ENCODE measurements around the gene PPP1R8.
A peak's percentile ranks its signal among the peaks of the same experiment; 100 is the strongest.
"Not testable (repeated sequence)": the region's sequence is repeated elsewhere in the genome, so short reads cannot be mapped to it uniquely, and the experiment has no call there.

PPP1R8 gene

DNA sequence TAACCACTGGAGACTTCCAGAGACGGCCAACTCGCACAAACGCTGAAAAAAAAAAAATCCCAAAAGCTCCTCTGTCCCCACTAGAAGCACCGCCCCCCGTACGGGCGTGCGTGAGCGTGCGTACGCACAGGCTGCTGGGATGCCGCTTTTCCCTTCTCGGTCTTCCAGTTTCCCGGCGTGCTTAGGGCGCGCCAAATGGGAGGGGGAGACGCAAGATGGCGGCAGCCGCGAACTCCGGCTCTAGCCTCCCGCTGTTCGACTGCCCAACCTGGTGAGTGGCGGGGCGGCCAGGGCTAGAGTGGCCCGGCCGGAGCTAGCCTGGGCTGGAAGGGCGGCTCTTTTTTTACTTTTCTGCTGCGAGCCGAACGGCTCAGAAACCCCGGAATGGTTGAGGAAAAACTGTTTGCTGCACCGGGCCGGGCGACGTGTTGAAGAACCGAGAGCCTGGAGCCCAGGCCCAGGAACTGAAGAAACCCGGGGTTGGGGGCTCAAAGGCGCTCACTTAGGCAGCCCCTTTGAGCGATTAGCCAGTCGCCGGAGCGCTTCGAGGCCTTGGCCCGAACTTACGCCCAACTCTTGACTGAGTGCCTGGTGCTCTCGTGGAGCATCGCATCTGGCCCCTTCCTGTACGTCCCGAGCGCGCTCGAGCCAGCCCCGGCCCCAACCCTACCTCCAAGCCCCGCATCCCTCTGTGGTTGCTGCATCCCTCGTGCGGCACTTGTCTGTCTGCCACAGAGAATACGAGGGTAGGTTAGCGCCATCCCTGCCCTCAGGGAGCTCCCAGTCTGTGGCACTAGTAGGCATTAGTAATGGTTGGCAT lies at the start of gene PPP1R8:
Gene PPP1R8 (plus strand): TSS at position 162 of the 820 bp plus-strand sequence. CDS start 54 bp downstream, at position 216.
- DNase-seq (ENCODE audit: low spot score): peak; percentile 95

DNA sequence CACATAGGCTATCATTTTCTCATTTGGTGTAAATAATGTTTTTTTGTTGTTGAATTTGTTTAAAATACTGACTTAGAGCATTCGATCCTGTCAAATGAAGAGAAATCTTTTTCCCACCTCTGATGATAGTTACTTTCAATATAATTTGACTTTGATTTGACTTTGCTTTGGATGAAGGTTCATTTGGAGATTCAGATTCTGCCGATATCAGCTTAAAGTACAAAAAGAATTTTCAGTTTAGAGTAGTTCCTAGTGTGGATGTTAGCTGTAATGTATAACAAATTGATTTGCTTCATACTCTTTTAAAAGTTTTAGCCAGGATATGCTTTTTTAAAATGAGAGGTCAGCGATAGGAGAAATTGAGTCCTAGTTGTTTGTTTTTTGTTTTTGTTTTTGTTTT lies 47.6 kb upstream of the PPP1R8 start:
- no peak for DNase-seq (ENCODE audit: low spot score)

DNA sequence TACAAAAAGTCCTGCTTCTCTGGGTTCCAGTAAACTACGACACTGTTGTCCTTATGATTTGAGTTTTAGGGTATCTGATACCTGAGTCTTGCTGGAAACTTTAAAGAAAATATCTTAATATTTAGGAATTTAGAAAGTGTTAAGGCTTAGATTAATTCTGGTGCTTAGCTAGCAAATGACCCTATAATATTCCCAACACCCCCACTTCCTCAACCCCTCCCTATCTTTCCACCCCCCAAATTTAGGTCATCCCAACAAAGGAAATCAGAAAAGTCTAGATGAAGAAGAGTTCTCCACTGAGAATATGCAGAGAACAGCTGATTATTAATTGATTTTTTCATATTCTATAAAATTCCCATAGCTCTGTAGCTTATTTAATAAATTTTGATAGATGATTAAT lies 45.9 kb upstream of the PPP1R8 start:
- no peak for DNase-seq (ENCODE audit: low spot score)

DNA sequence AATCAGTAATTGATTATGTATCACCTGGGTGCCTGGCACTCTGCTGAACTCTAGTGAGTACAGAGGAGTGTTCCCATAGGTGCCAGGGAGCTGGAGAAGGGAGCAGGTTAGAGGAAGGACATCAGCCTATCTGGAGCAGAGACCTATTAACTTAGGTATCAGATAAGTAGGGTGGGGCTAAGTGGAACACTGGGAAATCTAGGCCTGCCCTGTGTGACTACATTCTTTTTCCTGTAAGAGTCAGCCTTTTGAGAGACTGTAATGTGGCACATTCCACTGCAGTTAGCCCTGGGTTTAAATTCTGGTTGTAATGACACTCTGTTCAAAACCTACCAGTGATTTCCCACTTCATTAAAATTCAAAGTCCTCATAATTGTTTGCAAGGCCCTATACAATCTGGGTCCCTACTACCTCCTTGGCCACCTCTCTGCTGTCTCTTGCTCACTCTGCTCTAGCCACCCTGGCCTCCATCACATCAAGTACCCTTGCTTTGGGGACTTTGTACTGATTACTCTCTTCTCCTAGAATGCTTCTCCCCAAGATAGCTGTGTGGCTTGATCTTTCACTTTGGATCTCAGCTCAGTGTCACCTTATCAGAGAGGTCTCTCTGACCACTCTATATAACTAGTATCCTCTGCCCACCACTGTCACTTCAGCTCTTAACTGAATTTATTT lies 44.7 kb upstream of the PPP1R8 start:
- DNase-seq (ENCODE audit: low spot score): peak; percentile 60

DNA sequence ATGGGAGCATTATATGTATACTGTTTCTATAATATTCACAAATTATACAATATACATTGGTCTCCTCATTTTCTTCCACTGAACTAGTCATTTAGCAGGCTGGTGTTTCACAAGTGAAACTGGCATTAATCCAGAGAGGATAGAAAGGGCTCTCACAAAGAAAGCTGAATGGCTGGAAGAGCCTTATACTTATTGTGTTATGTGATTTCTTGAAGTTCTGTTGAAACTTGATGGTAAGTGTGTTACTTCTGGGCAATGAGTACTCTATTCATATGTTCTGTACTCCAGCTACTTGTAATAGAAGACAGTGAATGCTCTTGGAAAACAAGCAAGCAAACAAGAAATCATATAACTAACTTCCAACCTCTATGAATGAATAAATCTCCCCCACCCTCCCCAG lies 42.7 kb upstream of the PPP1R8 start:
- peak; percentile 21 for DNase-seq (ENCODE audit: low spot score)

DNA sequence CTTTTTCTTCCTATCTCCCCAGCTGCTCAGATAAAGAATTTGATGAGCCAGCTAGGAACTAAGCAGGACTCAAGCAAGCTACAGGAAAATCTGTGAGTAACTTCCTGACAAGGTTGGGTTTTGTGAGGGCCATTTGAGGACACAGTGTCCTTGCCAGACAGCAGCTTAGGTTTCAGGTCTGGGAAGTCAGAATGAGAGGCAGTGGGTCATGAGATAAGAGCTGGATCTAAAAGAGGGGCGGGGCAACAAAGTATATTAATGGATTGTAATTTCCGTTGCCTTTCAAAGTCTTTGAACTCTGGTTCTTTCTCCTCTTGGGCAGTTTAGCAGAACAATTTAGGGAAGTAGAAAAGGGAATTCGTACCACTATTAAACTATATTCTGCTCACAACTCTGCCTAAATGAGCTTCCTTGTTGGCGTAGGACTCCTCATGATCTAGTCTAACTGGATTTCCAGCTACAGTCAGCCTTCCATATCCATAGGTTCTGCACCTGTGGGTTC lies 41.0 kb upstream of the PPP1R8 start:
- DNase-seq (ENCODE audit: low spot score): no peak

DNA sequence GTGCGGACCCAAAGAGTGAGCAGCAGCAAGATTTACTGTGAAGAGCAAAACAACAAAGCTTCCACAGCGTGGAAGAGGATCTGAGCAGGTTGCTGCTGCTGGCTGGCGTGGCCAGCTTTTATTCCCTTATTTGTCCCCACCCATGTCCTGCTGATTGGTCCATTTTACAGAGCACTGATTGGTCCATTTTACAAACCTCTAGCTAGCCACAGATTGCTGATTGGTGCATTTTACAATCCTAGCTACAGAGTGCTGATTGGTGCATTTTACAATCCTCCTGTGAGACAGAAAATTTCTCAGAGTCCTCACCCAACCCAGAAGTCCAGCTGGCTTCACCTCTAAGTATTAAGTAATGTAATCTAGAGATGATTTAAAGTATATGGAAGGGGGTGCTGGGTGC lies 40.3 kb upstream of the PPP1R8 start:
- not testable (repeated sequence) for DNase-seq (ENCODE audit: low spot score)

DNA sequence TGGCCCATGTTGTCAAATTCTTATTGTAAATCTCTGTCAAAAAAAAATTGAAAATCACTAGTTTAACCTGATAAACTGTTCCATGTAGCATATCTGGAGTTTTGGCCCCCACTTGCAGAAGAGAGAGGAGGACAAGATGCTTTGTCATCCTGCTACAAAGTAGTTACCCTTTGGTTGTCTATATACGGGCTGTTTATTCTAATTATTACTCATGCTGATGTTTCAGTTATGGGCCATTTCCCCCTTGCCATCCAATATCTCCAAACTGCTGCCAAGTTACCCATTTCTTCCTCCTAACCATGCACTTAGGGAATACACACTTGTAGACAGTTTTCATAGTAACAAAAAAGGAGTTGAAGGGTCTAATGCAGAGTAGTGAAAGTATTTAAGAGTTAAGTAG lies 35.0 kb upstream of the PPP1R8 start:
- no peak for DNase-seq (ENCODE audit: low spot score)

DNA sequence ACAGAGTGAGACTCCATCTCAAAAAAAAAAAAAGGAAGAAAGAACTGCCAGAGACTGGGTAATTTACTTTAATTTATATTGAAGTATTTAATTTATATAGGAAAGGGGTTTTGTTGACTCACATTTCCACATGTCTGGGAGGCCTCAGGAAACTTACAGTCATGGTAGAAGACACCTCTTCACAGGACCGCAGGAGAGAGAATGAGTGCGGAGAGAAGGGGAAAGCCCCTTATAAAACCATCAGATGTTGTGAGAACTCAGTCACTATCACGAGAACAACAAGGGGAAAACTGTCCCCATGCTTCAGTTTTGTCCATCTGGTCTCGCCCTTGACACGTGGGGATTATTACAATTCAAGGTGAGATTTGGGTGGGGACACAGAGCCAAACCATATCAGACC lies 25.8 kb upstream of the PPP1R8 start:
- DNase-seq (ENCODE audit: low spot score): no peak

DNA sequence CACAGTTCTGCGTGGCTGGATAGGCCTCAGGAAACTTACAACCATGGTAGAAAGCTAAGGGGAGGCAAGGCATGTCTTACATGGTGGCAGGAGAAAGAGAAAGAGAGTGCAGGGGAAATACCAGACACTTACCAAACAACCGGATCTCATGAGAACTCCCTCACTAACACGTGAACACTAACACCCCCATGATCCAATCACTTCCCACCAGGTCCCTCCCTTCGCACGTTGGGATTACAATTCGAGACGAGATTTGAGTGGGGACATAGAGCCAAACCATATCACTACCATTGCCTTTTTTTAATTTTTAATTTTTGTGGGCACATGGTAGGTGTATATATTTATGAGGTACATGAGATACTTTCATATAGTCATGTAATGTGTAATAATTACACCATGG lies 23.8 kb upstream of the PPP1R8 start:
- DNase-seq (ENCODE audit: low spot score): no peak

DNA sequence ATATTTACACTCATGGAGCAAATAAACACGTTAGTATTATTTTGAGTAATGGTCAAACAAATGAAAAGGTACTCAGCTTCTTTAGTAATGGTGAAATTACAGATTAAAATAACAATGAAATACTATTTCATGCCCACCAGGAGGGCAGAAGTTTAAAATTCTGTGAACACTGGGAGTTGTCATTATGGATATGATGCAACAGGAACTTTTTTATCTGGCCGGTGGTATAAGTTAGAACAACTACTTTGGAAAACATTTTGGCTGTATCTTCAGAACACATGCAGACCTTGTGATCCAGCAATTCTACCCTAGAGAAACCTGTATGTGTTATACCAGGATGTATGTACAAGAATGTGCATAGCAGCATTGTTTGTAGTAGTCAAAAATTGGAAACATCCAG lies 23.2 kb upstream of the PPP1R8 start:
- no peak for DNase-seq (ENCODE audit: low spot score)

DNA sequence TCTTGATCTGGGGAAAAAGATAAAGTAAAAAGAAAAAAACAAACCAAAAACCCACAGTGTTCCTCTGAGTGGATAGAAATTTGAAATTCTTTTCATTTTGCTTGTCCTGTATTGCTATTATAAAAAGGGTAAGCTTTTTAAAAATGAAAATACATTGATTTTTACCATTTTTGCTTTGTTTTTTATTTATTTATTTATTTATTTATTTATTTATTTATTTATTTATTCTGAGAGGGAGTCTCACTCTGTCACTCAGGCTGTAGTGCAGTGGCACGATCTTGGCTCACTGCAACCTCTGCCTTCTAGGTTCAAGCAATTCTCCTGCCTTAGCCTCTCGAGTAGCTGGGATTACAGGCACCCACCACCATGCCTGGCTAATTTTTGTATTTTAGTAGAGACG lies 22.5 kb upstream of the PPP1R8 start:
- not testable (repeated sequence) for DNase-seq (ENCODE audit: low spot score)

DNA sequence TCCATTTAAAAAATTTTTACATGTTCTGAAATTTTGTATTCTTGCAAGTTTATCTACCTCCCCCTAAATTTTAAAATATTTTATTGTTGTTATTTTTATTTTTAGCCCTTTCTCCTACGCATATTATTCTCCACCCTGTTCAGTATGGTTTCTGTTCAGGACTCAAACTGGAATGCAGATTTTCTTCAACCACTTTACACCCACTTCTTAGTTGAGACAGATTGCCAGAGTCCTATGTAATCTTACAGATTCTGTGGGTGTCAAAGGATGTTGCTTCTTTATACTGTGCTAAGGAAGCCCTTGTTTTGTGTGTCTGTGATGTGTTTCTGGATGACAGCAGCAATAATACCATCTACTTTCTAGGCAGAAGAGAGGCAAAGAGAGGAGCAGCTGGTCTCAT lies 20.7 kb upstream of the PPP1R8 start:
- no peak for DNase-seq (ENCODE audit: low spot score)

DNA sequence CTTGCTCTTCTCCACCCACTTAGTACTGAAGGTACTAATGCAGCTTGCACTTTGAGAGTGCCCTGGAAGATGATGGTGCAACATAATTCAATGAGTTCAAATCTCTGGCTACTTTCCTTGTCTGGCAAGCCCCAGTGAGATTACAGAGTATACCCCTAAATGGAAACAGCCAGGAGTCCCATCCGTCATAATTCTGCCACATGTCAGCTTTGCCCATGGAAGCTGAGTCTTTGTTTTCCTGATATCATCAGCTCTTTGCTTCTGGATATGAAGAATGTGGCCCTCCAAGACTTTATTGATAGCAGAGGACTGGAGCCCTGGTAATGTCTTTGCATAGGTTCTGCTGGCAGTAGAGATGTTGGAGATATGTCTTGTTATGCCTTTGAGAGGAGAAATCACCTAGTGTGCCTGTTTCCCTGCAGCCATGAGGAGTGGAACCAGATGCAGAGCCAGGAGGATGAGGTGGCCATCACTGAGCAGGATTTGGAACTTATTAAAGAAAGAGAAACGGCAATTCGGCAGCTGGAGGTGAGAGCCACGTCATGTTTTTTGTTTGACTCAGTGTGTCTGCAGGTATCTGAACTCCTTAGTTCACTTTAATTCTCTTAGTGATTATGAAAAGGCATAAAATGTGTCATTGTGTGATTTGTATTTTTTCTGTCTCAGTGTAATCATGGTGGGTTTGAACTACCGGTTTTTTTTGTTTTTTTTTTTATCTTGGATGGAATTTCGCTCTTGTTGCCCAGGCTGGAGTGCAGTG lies 18.7 kb upstream of the PPP1R8 start:
- DNase-seq (ENCODE audit: low spot score): no peak

DNA sequence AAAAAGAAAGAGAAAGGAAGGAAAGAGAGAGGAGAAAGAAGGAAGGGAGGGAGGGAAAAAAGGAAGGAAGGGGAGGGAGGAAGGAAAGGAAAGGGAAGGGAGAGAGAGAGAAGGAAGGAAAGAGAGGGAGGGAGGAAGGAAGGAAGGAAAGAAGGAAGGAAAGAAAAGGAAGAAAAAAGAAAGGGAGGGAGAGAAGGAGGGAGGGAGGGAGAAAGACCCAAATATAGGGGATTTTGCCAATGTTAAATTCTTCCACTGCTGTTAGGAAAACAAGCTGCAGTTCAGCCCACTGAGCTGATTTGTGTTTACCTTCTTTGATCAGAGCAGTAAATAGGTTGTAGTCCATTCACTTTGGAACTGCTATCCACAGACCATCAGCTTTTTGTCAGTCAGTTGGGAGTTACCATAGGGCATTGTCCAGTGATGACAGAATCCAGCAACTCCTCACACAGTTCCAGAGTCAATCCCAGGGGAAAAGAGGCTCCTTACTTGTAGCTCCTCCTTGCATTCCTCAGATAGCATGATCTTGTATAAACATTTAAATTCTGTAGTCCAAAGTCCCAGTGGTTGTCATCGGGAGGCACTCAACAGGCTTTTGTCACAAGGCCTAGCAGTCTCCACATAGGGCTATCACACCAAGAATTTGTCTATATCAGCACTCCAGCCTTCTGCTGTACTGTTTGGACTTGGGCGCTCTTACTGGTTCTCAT lies 13.5 kb upstream of the PPP1R8 start:
- DNase-seq (ENCODE audit: low spot score): peak; percentile 85

DNA sequence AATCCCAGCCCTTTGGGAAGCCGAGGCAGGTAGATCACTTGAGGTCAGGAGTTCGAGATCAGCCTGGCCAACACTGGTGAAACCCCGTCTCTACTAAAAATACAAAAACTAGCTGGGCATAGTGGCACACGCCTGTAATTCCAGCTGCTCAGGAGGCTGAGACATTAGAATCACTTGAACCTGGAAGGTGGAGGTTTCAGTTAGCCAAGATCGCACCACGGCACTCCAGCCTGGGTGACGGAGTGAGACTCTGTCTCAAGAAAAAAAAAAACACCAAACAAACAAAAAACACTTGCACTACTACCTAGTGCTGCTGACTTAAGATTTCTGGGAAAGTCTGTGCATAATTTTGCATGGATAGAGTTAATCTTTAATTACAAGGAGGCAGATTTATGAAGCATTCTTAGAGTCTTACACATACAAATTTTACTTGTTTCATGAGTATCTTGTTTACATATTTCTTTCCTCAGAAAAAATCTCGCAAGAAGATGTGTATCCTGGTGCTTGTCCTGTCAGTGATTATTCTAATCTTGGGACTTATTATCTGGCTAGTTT lies 8.7 kb upstream of the PPP1R8 start:
- DNase-seq (ENCODE audit: low spot score): peak; percentile 19

DNA sequence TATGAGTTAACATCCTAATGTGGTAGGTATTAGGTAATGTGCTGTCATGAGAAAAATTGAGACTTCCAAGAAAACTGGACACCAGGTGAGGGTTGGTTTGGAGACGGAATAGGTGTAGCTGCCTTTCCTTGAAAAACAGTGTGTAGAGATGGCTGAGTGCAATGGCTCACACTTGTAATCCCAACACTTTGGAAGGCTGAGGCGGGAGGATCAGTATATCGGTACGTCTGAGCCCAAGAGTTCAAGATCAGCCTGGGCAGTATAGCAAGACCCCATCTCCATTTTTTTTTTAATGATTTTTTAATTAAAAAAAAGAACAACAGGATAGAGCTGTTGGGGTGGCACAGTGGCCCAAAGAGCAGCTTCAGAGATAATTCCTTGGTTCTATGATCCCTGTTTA lies 6.8 kb upstream of the PPP1R8 start:
- no peak for DNase-seq (ENCODE audit: low spot score)

DNA sequence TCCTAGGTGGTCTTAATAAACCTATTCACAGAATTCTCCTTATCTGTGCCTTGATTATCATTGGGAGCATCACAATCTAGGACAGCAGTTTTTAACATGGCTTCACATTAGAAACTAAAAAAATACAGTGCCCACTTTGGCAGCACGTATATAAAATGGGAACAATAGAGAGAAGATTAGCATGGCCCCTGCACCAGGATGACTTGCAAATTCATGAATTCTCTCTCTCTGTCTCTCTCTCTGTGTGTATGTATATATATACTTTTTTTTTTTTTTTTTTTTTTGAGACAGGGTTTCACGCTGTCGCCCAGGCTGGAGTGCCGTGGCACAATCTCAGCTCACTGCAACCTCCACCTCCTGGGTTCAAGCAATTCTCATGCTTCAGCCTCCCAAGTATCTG lies 6.2 kb upstream of the PPP1R8 start:
- DNase-seq (ENCODE audit: low spot score): no peak

DNA sequence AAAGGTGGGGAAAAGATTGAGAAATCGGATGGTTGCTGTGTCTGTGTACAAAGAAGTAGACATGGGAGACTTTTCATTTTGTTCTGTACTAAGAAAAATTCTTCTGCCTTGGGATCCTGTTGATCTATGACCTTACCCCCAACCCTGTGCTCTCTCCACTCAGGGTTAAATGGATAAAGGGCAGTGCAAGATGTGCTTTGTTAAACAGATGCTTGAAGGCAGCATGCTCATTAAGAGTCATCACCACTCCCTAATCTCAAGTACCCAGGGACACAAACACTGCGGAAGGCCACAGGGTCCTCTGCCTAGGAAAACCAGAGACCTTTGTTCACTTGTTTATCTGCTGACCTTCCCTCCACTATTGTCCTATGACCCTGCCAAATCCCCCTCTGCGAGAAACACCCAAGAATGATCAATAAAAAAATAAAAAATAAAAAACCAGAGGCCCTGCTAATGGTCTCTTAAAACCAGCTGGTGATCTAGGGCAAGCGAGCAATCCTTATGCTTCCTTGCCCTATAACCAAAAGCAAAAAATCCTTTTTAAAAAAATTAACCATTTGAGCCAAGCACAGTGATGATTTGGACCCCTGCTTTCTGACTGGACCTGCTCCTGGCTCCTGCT lies 1.1 kb upstream of the PPP1R8 start:
- not testable (repeated sequence) for DNase-seq (ENCODE audit: low spot score)

DNA sequence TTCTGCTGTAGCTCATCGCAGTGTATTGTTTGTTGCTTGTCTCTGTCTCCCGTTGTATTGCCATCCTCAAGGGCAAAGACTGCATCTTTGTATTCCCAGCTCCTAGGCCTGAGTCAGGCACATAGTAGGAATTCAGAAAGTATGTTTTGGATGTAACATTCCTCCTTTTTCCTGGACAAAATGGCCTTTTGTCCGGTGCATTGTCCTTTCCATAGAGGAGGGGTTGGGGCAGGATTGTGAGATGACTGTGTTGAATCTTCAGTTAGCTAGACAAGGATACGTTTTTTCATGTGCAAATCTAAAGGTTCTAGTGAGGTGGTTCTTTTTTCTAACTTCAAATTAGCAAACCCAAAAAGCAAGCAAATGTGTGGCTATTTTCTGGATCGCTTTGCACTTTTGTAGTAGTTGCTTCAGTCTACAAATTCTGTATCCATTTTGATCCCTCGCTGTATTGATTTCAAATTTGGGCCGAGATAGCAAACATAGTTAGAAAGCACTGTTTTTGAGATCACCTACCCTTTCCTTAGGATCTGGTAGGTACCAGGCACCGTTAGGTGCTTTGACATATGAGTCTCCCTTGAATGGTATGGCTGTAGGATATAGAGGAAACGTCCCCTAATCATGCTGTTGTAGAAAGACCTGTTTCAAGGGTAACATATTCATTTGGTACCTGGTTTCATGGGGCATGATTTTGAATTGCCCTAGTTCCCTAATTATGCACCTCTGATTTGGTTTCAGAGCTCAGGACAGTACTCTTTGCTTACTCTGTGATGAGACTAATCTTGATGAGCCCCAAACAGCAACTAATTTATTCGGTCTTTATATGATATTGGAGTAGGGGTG lies 1.2 kb downstream of the PPP1R8 start:
- DNase-seq (ENCODE audit: low spot score): no peak
